ENCODE data around the gene MEGF9. TPM values are rescaled to one million over a fixed set of nuclear protein-coding genes. Genes with fewer than 3 reads are reported as not detected.

The MEGF9 gene
- total and polyA plus RNA-seq, 2 of the 13 experiments (the other 11 are each of a cell fraction or from before 2014, with no cell fraction given): 3.1 to 3.3 TPM

- TF ChIP-seq ZNF318 (CRISPR knock-in tag; IDR thresholded peaks at IDR 0.05) (no peak), RBM39 (IDR thresholded peaks at IDR 0.05; ENCODE audit: low read depth, low read length, poor library complexity, severe bottlenecking) (no peak), DMAP1 (CRISPR knock-in tag; IDR thresholded peaks at IDR 0.05) (no peak), BCLAF1 (IDR thresholded peaks at IDR 0.05) (no peak), PTBP1 (IDR thresholded peaks at IDR 0.05; ENCODE audit: low read depth, low read length, poor library complexity, severe bottlenecking) (no peak), MAX (IDR thresholded peaks at IDR 0.05) (no peak), RFX1 (IDR thresholded peaks at IDR 0.05) (no peak), ATF6 (CRISPR knock-in tag; conservative IDR thresholded peaks at IDR 0.05) (no peak), ZNF142 (CRISPR knock-in tag; IDR thresholded peaks at IDR 0.05) (no peak)
These were observed 15.5 kb upstream of the MEGF9 start (continued) for GRCh38 chr9:120729791-120730241.
